ENCODE results near the gene SEC14L3. TPM values are rescaled to one million over a fixed set of nuclear protein-coding genes. Genes with fewer than 3 reads are reported as not detected.

SEC14L3 gene
- total RNA-seq, 2 donors from 2014 or later = not detected

- 88 to 91% methylated on average over 6 of the region's 6 CpGs for WGBS, 2 donors
- H3K9me3 ChIP-seq = no peaks in the 10 kb centered on the region
- intact Hi-C loops (cut with DNase I) = no loop called here
- no peaks in the 10 kb centered on the region for H3K4me1 ChIP-seq
- no peak overlapping the region for H3K4me3 ChIP-seq
- no peaks in the 10 kb centered on the region for H3K27me3 ChIP-seq
- DNase-seq (no peak), ATAC-seq (no peak)
- H3K36me3 ChIP-seq (replicated peaks in 1 of 2; ENCODE audit: insufficient read depth in 1 of 2, low read depth in 2 of 2) = no peaks in the 10 kb centered on the region
- TF ChIP-seq CTCF (IDR thresholded peaks at IDR 0.05) (no peak), POLR2A (IDR thresholded peaks at IDR 0.05) (no peak)
- H3K27ac ChIP-seq = no peak overlapping the region
These were observed 41.6 kb upstream of the SEC14L3 start for GRCh38 chr22:30513462-30513861.

DNA sequence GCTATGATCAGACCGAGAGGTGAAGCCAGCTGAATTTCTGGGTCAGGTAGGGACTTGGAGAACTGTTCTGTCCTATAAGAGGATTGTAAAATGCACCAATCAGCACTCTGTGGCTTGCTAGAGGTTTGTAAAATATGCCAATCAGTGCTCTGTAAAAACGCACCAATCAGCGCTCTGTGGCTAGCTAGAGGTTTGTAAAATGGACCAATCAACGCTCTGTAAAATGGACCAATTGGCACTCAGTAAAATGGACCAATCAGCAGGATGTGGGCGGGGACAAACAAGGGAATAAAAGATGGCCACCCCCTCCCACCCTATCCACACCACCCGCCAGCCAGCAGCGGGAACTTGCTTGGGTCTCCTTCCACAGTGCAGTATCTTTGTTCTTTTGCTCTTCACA, 40.1 kb upstream of the SEC14L3 start:
- intact Hi-C loops (cut with DNase I) = no loop called here
- no peaks in the 10 kb centered on the region for H3K4me1 ChIP-seq
- H3K9me3 ChIP-seq = no peaks in the 10 kb centered on the region
- DNase-seq (no peak), ATAC-seq (no peak)
- no peak for TF ChIP-seq CTCF (IDR thresholded peaks at IDR 0.05)
- no peak for TF ChIP-seq POLR2A (IDR thresholded peaks at IDR 0.05)
- WGBS, 2 donors = 84 to 88% methylated on average over 7 of the region's 7 CpGs
- no peaks in the 10 kb centered on the region for H3K36me3 ChIP-seq (replicated peaks in 1 of 2; ENCODE audit: insufficient read depth in 1 of 2, low read depth in 2 of 2)
- no peaks in the 10 kb centered on the region for H3K27me3 ChIP-seq
- H3K4me3 ChIP-seq = no peak overlapping the region
- no peak overlapping the region for H3K27ac ChIP-seq

DNA sequence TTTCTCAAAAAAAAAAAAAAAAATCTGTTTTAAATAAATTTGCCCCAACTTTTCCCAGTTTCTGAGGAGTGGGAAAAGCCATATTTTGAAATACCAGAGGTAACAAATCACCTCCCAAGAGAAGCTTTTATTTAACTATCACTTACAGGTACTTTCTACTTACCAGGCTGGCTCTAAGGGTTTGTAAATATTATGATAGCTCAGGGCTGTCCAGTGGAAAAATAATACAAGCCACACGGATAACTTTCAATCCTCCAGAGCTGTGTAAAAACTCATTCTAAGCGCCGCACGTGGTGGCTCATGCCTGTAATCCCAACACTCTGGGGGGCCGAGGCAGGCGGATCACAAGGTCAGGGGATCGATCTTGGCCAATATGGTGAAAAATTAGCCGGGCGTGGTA, 39.3 kb upstream of the SEC14L3 start:
- no peaks in the 10 kb centered on the region for H3K27me3 ChIP-seq
- H3K36me3 ChIP-seq (replicated peaks in 1 of 2; ENCODE audit: insufficient read depth in 1 of 2, low read depth in 2 of 2) = no peaks in the 10 kb centered on the region
- TF ChIP-seq POLR2A (IDR thresholded peaks at IDR 0.05) = no peak
- no peak for TF ChIP-seq CTCF (IDR thresholded peaks at IDR 0.05)
- no peaks in the 10 kb centered on the region for H3K9me3 ChIP-seq
- H3K27ac ChIP-seq = no peak overlapping the region
- WGBS, 2 donors = 65 to 83% methylated on average over 9 of the region's 9 CpGs
- ATAC-seq (no peak), DNase-seq (no peak)
- H3K4me1 ChIP-seq = no peaks in the 10 kb centered on the region
- intact Hi-C loops (cut with DNase I) = no loop called here
- no peak overlapping the region for H3K4me3 ChIP-seq

DNA sequence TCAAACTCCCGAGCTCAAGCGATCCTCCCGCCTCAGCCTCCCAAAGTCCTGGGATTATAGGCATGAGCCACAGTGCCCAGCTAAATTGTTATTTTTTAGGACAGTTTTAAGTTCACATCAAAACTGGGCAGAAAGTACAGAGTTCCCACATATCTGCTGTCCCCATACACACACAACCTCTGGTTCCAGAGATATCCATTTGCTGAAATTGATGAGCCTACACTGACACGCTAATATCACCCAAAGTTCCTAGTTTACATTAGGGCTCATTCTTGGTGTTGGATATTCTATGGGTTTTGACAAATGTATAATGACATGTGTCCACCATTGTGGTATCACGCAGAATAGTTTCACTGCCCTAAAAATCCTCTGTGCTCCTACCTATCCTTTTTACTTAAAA, 36.4 kb upstream of the SEC14L3 start:
- Histone ChIP-seq H3K36me3 (replicated peaks in 1 of 2; ENCODE audit: insufficient read depth in 1 of 2, low read depth in 2 of 2) (no peaks in the 10 kb centered on the region), H3K27me3 (peaks cover 0 to 8% of the 10 kb centered on the region in 2 donors), H3K9me3 (no peaks in the 10 kb centered on the region), H3K4me3 (no peak overlapping the region), H3K4me1 (peaks cover 7% of the 10 kb centered on the region), H3K27ac (no peak overlapping the region)
- WGBS, 2 donors = 68 to 79% methylated on average over 5 of the region's 5 CpGs
- DNase-seq (no peak), ATAC-seq (no peak)
- intact Hi-C loops (cut with DNase I) = no loop called here
- TF ChIP-seq CTCF (IDR thresholded peaks at IDR 0.05) = no peak
- TF ChIP-seq POLR2A (IDR thresholded peaks at IDR 0.05) = no peak

DNA sequence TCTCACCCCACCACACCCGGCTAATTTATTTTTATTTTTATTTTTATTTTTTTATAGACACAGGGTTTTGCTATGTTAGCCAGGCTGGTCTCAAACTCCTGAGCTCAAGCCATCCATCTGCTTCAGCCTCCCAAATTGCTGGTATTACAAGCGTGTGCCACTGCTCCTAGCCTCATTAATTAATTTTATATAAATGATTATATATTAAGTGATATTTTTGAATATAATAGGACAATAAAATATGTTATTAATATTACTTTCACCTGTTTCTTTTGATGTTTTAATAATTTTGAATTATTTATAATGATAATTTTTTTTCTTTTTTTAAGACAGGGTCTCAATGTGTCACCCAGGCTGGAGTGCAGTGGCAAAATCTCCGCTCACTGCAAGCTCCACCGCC, 35.9 kb upstream of the SEC14L3 start:
- TF ChIP-seq POLR2A (IDR thresholded peaks at IDR 0.05) (no peak), CTCF (IDR thresholded peaks at IDR 0.05) (no peak)
- peaks cover 7% of the 10 kb centered on the region for H3K4me1 ChIP-seq
- DNase-seq (no peak), ATAC-seq (no peak)
- no peak overlapping the region for H3K4me3 ChIP-seq
- WGBS, 2 donors = 81 to 82% methylated on average over 4 of the region's 4 CpGs
- no peaks in the 10 kb centered on the region for H3K36me3 ChIP-seq (replicated peaks in 1 of 2; ENCODE audit: insufficient read depth in 1 of 2, low read depth in 2 of 2)
- H3K27ac ChIP-seq = no peak overlapping the region
- H3K9me3 ChIP-seq = no peaks in the 10 kb centered on the region
- H3K27me3 ChIP-seq = peaks cover 0 to 8% of the 10 kb centered on the region in 2 donors
- intact Hi-C loops (cut with DNase I) = no loop called here
